ENCODE results near the gene SLX4IP. TPM values are rescaled to one million over a fixed set of nuclear protein-coding genes. Genes with fewer than 3 reads are reported as not detected.

SLX4IP gene
- total RNA-seq, 1 donor: 4.0 TPM

GRCh38 chr20:10475225-10475624 is 40.1 kb downstream of the SLX4IP start:
- H3K27me3 ChIP-seq (ENCODE audit: insufficient read depth, low read length): no peaks in the 10 kb centered on the region

DNA sequence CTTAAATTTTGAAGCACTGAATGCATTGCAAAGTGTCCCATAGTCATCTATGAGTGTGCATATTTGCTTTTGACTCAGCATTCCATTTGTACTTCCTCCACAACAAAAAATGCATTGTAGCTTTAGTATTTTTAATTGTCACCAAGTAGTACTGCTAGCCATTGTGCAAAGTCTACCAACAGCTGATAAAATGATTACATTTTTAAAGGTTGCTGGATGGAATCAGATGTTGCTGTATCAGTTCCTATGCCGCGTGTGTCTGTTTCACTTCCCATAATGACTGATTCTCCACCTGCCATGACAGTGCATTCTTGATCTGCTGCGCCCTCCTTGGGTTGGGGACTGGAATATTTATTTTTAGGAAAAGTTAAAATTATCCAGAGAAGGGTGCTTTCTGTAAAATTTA is 41.2 kb downstream of the SLX4IP start:
- Histone ChIP-seq H2AFZ (ENCODE audit: low read length) (no peak overlapping the region), H4K20me1 (ENCODE audit: insufficient read depth, low read length) (peaks cover 3% of the 10 kb centered on the region), H3K27me3 (ENCODE audit: insufficient read depth, low read length) (no peaks in the 10 kb centered on the region), H3K36me3 (ENCODE audit: insufficient read depth, low read length) (no peaks in the 10 kb centered on the region), H3K27ac (ENCODE audit: low read depth, low read length) (peak overlapping the region; percentile 79), H3K4me1 (ENCODE audit: insufficient read depth, low read length) (peaks cover 26% of the 10 kb centered on the region), H3K4me3 (ENCODE audit: insufficient read depth, low read length) (no peak overlapping the region), H3K79me2 (ENCODE audit: insufficient read depth, low read length) (no peaks in the 10 kb centered on the region), H3K4me2 (ENCODE audit: insufficient read depth, low read length) (peak overlapping the region; percentile 12), H3K9me3 (ENCODE audit: low read depth, low read length) (no peaks in the 10 kb centered on the region)
- TF ChIP-seq CTCF (IDR thresholded peaks at IDR 0.05; ENCODE audit: extremely low read depth, low read depth, low read length): no peak
- peak; percentile 47 for DNase-seq (ENCODE audit: insufficient read length, low spot score, missing footprints)

More at GRCh38 chr20:10475225-10475624, 40.1 kb downstream of the SLX4IP start:
- H3K9me3 ChIP-seq (ENCODE audit: low read depth, low read length): no peaks in the 10 kb centered on the region
- peaks cover 3% of the 10 kb centered on the region for H4K20me1 ChIP-seq (ENCODE audit: insufficient read depth, low read length)
- no peak for TF ChIP-seq CTCF (IDR thresholded peaks at IDR 0.05; ENCODE audit: extremely low read depth, low read depth, low read length)
- H3K79me2 ChIP-seq (ENCODE audit: insufficient read depth, low read length): no peaks in the 10 kb centered on the region
- peaks cover 26% of the 10 kb centered on the region for H3K4me1 ChIP-seq (ENCODE audit: insufficient read depth, low read length)
- no peak overlapping the region for H3K4me3 ChIP-seq (ENCODE audit: insufficient read depth, low read length)
- peak; percentile 9 for DNase-seq (ENCODE audit: insufficient read length, low spot score, missing footprints)
- peak overlapping the region; percentile 79 for H2AFZ ChIP-seq (ENCODE audit: low read length)
- peak overlapping the region; percentile 79 for H3K27ac ChIP-seq (ENCODE audit: low read depth, low read length)
- peak overlapping the region; percentile 30 for H3K4me2 ChIP-seq (ENCODE audit: insufficient read depth, low read length)
- no peaks in the 10 kb centered on the region for H3K36me3 ChIP-seq (ENCODE audit: insufficient read depth, low read length)

GRCh38 chr20:10478205-10478604 is 43.1 kb downstream of the SLX4IP start:
- Histone ChIP-seq H4K20me1 (ENCODE audit: insufficient read depth, low read length) (peaks cover 3% of the 10 kb centered on the region), H3K27me3 (ENCODE audit: insufficient read depth, low read length) (no peaks in the 10 kb centered on the region), H3K4me2 (ENCODE audit: insufficient read depth, low read length) (no peak overlapping the region), H3K27ac (ENCODE audit: low read depth, low read length) (no peak overlapping the region), H2AFZ (ENCODE audit: low read length) (no peak overlapping the region), H3K36me3 (ENCODE audit: insufficient read depth, low read length) (no peaks in the 10 kb centered on the region), H3K4me1 (ENCODE audit: insufficient read depth, low read length) (peaks cover 26% of the 10 kb centered on the region), H3K79me2 (ENCODE audit: insufficient read depth, low read length) (no peaks in the 10 kb centered on the region), H3K9me3 (ENCODE audit: low read depth, low read length) (no peaks in the 10 kb centered on the region), H3K4me3 (ENCODE audit: insufficient read depth, low read length) (no peak overlapping the region)
- no peak for DNase-seq (ENCODE audit: insufficient read length, low spot score, missing footprints)
- no peak for TF ChIP-seq CTCF (IDR thresholded peaks at IDR 0.05; ENCODE audit: extremely low read depth, low read depth, low read length)

DNA sequence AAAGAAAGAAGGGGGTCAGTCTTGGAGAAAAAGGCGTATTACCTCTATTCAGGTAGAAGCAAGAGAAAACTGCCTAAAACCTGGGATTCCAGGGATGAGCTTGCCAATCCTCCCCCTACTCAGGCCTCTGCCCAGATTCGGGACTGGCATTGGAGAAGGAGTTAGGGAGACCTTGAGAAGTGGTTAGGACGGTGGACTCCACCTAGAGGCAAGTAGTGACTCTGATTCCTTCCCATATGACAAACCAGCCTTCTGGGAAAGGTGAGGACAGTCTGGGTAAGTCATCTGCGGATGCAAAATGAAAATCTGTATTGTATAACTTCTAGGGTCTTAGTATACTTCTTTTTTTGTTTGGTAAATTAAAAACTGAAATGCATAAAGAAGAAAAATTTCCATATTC is 43.8 kb downstream of the SLX4IP start:
- Histone ChIP-seq H3K4me2 (ENCODE audit: insufficient read depth, low read length) (no peak overlapping the region), H3K4me1 (ENCODE audit: insufficient read depth, low read length) (peaks cover 26% of the 10 kb centered on the region), H3K9me3 (ENCODE audit: low read depth, low read length) (no peaks in the 10 kb centered on the region), H4K20me1 (ENCODE audit: insufficient read depth, low read length) (peaks cover 3% of the 10 kb centered on the region), H3K36me3 (ENCODE audit: insufficient read depth, low read length) (no peaks in the 10 kb centered on the region), H3K27ac (ENCODE audit: low read depth, low read length) (no peak overlapping the region), H2AFZ (ENCODE audit: low read length) (no peak overlapping the region), H3K27me3 (ENCODE audit: insufficient read depth, low read length) (no peaks in the 10 kb centered on the region), H3K79me2 (ENCODE audit: insufficient read depth, low read length) (no peaks in the 10 kb centered on the region), H3K4me3 (ENCODE audit: insufficient read depth, low read length) (no peak overlapping the region)
- no peak for TF ChIP-seq CTCF (IDR thresholded peaks at IDR 0.05; ENCODE audit: extremely low read depth, low read depth, low read length)
- DNase-seq (ENCODE audit: insufficient read length, low spot score, missing footprints): no peak
